Naive B cell (primary cell): ENCODE results near the gene FBXO33. TPM values are rescaled to one million over a fixed set of nuclear protein-coding genes. Genes with fewer than 3 reads are reported as not detected.
"Not testable (repeated sequence)": the region's sequence is repeated elsewhere in the genome, so short reads cannot be mapped to it uniquely, and the experiment has no call there.

Experiments used
- ATAC-seq, 2 donors: fragments of 150-1000 bp; cut with Tn5 transposase; 2 replicates each; pipeline ENCODE4 v1.10.0; 2021; ENCODE audit warnings: low read depth in 2 of 2, mild to moderate bottlenecking in 2 of 2, moderate library complexity in 2 of 2
- DNase-seq: peaks from one replicate; pipeline ENCODE4 v3.0.0; 2022
- H3K27ac Mint-ChIP-seq, 6 donors: one replicate each; pipeline ENCODE4 v1.8.0; 2020 to 2022; ENCODE audit warnings: mild to moderate bottlenecking in 6 of 6, mixed read lengths in 6 of 6, moderate library complexity in 5 of 6, inconsistent platforms in 2 of 6
- H3K27me3 Mint-ChIP-seq, 3 donors: one replicate each; pipeline ENCODE4 v1.8.0; 2021 to 2022; ENCODE audit warnings: mixed read lengths in 3 of 3, mild to moderate bottlenecking in 1 of 3
- H3K36me3 Mint-ChIP-seq, 2 donors: one replicate each; pipeline ENCODE4 v1.8.0; 2020 to 2022; ENCODE audit warnings: mixed read lengths in 2 of 2, inconsistent platforms in 1 of 2, mild to moderate bottlenecking in 1 of 2
- H3K4me1 Mint-ChIP-seq, 3 donors: one replicate each; pipeline ENCODE4 v1.8.0; 2020 to 2022; ENCODE audit warnings: mixed read lengths in 3 of 3, inconsistent platforms in 1 of 3, mild to moderate bottlenecking in 1 of 3, moderate library complexity in 1 of 3
- H3K4me3 Mint-ChIP-seq, 8 donors: one replicate each; pipeline ENCODE4 v1.8.0; 2020 to 2022; ENCODE audit warnings: mild to moderate bottlenecking in 8 of 8, mixed read lengths in 8 of 8, moderate library complexity in 8 of 8, inconsistent platforms in 2 of 8
- H3K9me3 Mint-ChIP-seq, 7 donors: one replicate each; pipeline ENCODE4 v1.8.0; 2020 to 2022; ENCODE audit warnings: mixed read lengths in 7 of 7, mild to moderate bottlenecking in 5 of 7, inconsistent platforms in 2 of 7, moderate library complexity in 1 of 7
- polyA plus RNA-seq, 6 donors: library from polyadenylated mRNA; unstranded; fragments of 300-500 nt; fragmentation: Illumina TruSeq; gene quantifications; one replicate each; pipeline ENCODE4 v1.2.3, GENCODE V29; 2021; ENCODE audit warnings: low read depth in 6 of 6

FBXO33 gene
- polyA plus RNA-seq, 6 donors from 2014 or later = 13.2 to 21.3 (median 19.6) TPM

GRCh38 chr14:39381366-39381765, 50.9 kb downstream of the FBXO33 start:
- H3K9me3 Mint-ChIP-seq = no peaks in the 10 kb centered on the region
- ATAC-seq (no peak), DNase-seq (no peak)
- H3K27ac Mint-ChIP-seq = peak overlapping the region in 1 of 6 donors; percentile 59
- peaks cover 0 to 2% of the 10 kb centered on the region in 2 donors for H3K36me3 Mint-ChIP-seq
- no peak overlapping the region for H3K4me3 Mint-ChIP-seq
- peaks cover 0 to 4% (median 0%) of the 10 kb centered on the region in 3 donors for H3K4me1 Mint-ChIP-seq
- no peaks in the 10 kb centered on the region for H3K27me3 Mint-ChIP-seq

GRCh38 chr14:39376667-39377403, 55.4 kb downstream of the FBXO33 start:
- DNase-seq = no peak
- Mint-ChIP-seq H3K4me1 (peaks cover 0 to 4% (median 0%) of the 10 kb centered on the region in 3 donors), H3K36me3 (peaks cover 0 to 5% of the 10 kb centered on the region in 2 donors), H3K9me3 (no peaks in the 10 kb centered on the region), H3K4me3 (no peak overlapping the region), H3K27ac (peak overlapping the region in 1 of 6 donors; percentile 6), H3K27me3 (no peaks in the 10 kb centered on the region)
- ATAC-seq = no peak

- DNase-seq (no peak), ATAC-seq (no peak)
- Mint-ChIP-seq H3K9me3 (no peaks in the 10 kb centered on the region), H3K4me1 (peaks cover 0 to 4% (median 0%) of the 10 kb centered on the region in 3 donors), H3K27me3 (no peaks in the 10 kb centered on the region), H3K4me3 (no peak overlapping the region), H3K27ac (no peak overlapping the region), H3K36me3 (peaks cover 7 to 12% of the 10 kb centered on the region in 2 donors)
These were observed 57.4 kb downstream of the FBXO33 start for GRCh38 chr14:39374851-39375250.

- H3K4me1 Mint-ChIP-seq = peaks cover 0 to 6% (median 0%) of the 10 kb centered on the region in 3 donors
- DNase-seq (no peak), ATAC-seq (no peak)
- peaks cover 7 to 12% of the 10 kb centered on the region in 2 donors for H3K36me3 Mint-ChIP-seq
- H3K27me3 Mint-ChIP-seq = no peaks in the 10 kb centered on the region
- no peaks in the 10 kb centered on the region for H3K9me3 Mint-ChIP-seq
- H3K4me3 Mint-ChIP-seq = no peak overlapping the region
- H3K27ac Mint-ChIP-seq = no peak overlapping the region
These were observed 59.6 kb downstream of the FBXO33 start for GRCh38 chr14:39372656-39373055.

GRCh38 chr14:39370415-39370814, 61.8 kb downstream of the FBXO33 start:
- Mint-ChIP-seq H3K9me3 (peaks cover 2 to 8% (median 5%) of the 10 kb centered on the region in 7 donors), H3K4me1 (peaks cover 0 to 18% (median 3%) of the 10 kb centered on the region in 3 donors), H3K4me3 (no peak overlapping the region), H3K27me3 (no peaks in the 10 kb centered on the region), H3K36me3 (peaks cover 15 to 22% of the 10 kb centered on the region in 2 donors), H3K27ac (peak overlapping the region in 1 of 6 donors; percentile 55)
- DNase-seq (no peak), ATAC-seq (no peak)

- Mint-ChIP-seq H3K4me3 (no peak overlapping the region), H3K4me1 (peaks cover 0 to 18% (median 3%) of the 10 kb centered on the region in 3 donors), H3K9me3 (peaks cover 5 to 21% (median 18%) of the 10 kb centered on the region in 7 donors), H3K27me3 (no peaks in the 10 kb centered on the region), H3K36me3 (peaks cover 25 to 27% of the 10 kb centered on the region in 2 donors), H3K27ac (no peak overlapping the region)
- ATAC-seq (no peak), DNase-seq (no peak)
These were observed 63.2 kb downstream of the FBXO33 start for GRCh38 chr14:39369029-39369428.

GRCh38 chr14:39368261-39368959, 63.8 kb downstream of the FBXO33 start:
- peak overlapping the region in 1 of 6 donors; percentile 34 for H3K27ac Mint-ChIP-seq
- H3K4me1 Mint-ChIP-seq = peaks cover 0 to 23% (median 3%) of the 10 kb centered on the region in 3 donors
- peaks cover 31% of the 10 kb centered on the region in 2 donors for H3K36me3 Mint-ChIP-seq
- H3K4me3 Mint-ChIP-seq = no peak overlapping the region
- DNase-seq = no peak
- H3K27me3 Mint-ChIP-seq = no peaks in the 10 kb centered on the region
- no peak for ATAC-seq
- H3K9me3 Mint-ChIP-seq = peaks cover 9 to 28% (median 24%) of the 10 kb centered on the region in 7 donors

- Mint-ChIP-seq H3K9me3 (peaks cover 10 to 37% (median 31%) of the 10 kb centered on the region in 7 donors), H3K27ac (peak overlapping the region in 2 of 6 donors; percentile 21 to 32), H3K4me1 (peaks cover 3 to 30% (median 4%) of the 10 kb centered on the region in 3 donors), H3K27me3 (no peaks in the 10 kb centered on the region), H3K4me3 (no peak overlapping the region), H3K36me3 (peaks cover 39 to 41% of the 10 kb centered on the region in 2 donors)
- DNase-seq (no peak), ATAC-seq (no peak)
These were observed 64.9 kb downstream of the FBXO33 start for GRCh38 chr14:39367387-39367751.

GRCh38 chr14:39366460-39367386, 65.5 kb downstream of the FBXO33 start:
- no peak overlapping the region for H3K4me3 Mint-ChIP-seq
- H3K27me3 Mint-ChIP-seq = no peaks in the 10 kb centered on the region
- no peak for DNase-seq
- H3K27ac Mint-ChIP-seq = no peak overlapping the region
- no peak for ATAC-seq
- peaks cover 45 to 48% of the 10 kb centered on the region in 2 donors for H3K36me3 Mint-ChIP-seq
- peaks cover 10 to 41% (median 31%) of the 10 kb centered on the region in 7 donors for H3K9me3 Mint-ChIP-seq
- H3K4me1 Mint-ChIP-seq = peaks cover 3 to 35% (median 5%) of the 10 kb centered on the region in 3 donors

- ATAC-seq (no peak), DNase-seq (no peak)
- peaks cover 10 to 46% (median 34%) of the 10 kb centered on the region in 7 donors for H3K9me3 Mint-ChIP-seq
- H3K36me3 Mint-ChIP-seq = peaks cover 53 to 57% of the 10 kb centered on the region in 2 donors
- H3K4me3 Mint-ChIP-seq = no peak overlapping the region
- H3K27me3 Mint-ChIP-seq = no peaks in the 10 kb centered on the region
- H3K4me1 Mint-ChIP-seq = peaks cover 3 to 35% (median 12%) of the 10 kb centered on the region in 3 donors
- no peak overlapping the region for H3K27ac Mint-ChIP-seq
These were observed 66.9 kb downstream of the FBXO33 start for GRCh38 chr14:39365354-39365753.

GRCh38 chr14:39364509-39364908, 67.7 kb downstream of the FBXO33 start:
- ATAC-seq (no peak), DNase-seq (no peak)
- H3K27ac Mint-ChIP-seq = no peak overlapping the region
- H3K27me3 Mint-ChIP-seq = no peaks in the 10 kb centered on the region
- H3K9me3 Mint-ChIP-seq = peaks cover 10 to 50% (median 36%) of the 10 kb centered on the region in 7 donors
- H3K36me3 Mint-ChIP-seq = peaks cover 61 to 63% of the 10 kb centered on the region in 2 donors
- peaks cover 3 to 35% (median 13%) of the 10 kb centered on the region in 3 donors for H3K4me1 Mint-ChIP-seq
- no peak overlapping the region for H3K4me3 Mint-ChIP-seq

GRCh38 chr14:39361556-39361955, 70.7 kb downstream of the FBXO33 start:
- H3K4me3 Mint-ChIP-seq, H3K27me3 Mint-ChIP-seq, ATAC-seq, DNase-seq: not testable (repeated sequence)
- Mint-ChIP-seq H3K9me3 (peaks cover 10 to 53% (median 36%) of the 10 kb centered on the region in 7 donors), H3K4me1 (peaks cover 3 to 26% (median 13%) of the 10 kb centered on the region in 3 donors), H3K27ac (peak overlapping the region in 1 of 6 donors; percentile 59), H3K36me3 (peaks cover 72 to 75% of the 10 kb centered on the region in 2 donors)

GRCh38 chr14:39360316-39360715, 71.9 kb downstream of the FBXO33 start:
- DNase-seq (no peak), ATAC-seq (no peak)
- Mint-ChIP-seq H3K36me3 (peaks cover 68 to 73% of the 10 kb centered on the region in 2 donors), H3K27ac (peak overlapping the region in 2 of 6 donors; percentile 7 to 27), H3K4me3 (no peak overlapping the region), H3K4me1 (peaks cover 0 to 17% (median 17%) of the 10 kb centered on the region in 3 donors), H3K9me3 (peaks cover 7 to 48% (median 30%) of the 10 kb centered on the region in 7 donors), H3K27me3 (no peaks in the 10 kb centered on the region)
